IPS-20b (cell line): ENCODE data around the gene C4orf17.
"Not testable (repeated sequence)": the region's sequence is repeated elsewhere in the genome, so short reads cannot be mapped to it uniquely, and the experiment has no call there.

Experiments
- H3K27ac ChIP-seq: one replicate; pipeline ENCODE4 v1.5.1; 2013; ENCODE audit warnings: low read length
- H3K27me3 ChIP-seq: 2 replicates; pipeline ENCODE4 v1.6.1; 2013; ENCODE audit warnings: mild to moderate bottlenecking, low read length, inconsistent platforms; ENCODE audit not compliant: insufficient read depth
- H3K36me3 ChIP-seq: 2 replicates; pipeline ENCODE4 v1.6.1; 2013; ENCODE audit warnings: low read depth, mild to moderate bottlenecking, inconsistent platforms, low read length, moderate library complexity; ENCODE audit not compliant: insufficient read depth
- H3K4me1 ChIP-seq: 2 replicates; pipeline ENCODE4 v1.6.1; 2013; ENCODE audit warnings: mild to moderate bottlenecking, control low read depth, inconsistent platforms, low read length, moderate library complexity; ENCODE audit not compliant: insufficient read depth
- H3K4me3 ChIP-seq: 2 replicates; pipeline ENCODE4 v1.5.1; 2013; ENCODE audit warnings: mild to moderate bottlenecking, low read length, inconsistent platforms
- H3K9ac ChIP-seq: 2 replicates; pipeline ENCODE4 v1.6.1; 2013; ENCODE audit warnings: low read depth, mild to moderate bottlenecking, inconsistent platforms, low read length, moderate library complexity
- H3K9me3 ChIP-seq: 2 replicates; pipeline ENCODE4 v1.6.1; 2013; ENCODE audit warnings: mild to moderate bottlenecking, low read depth, low read length, inconsistent platforms; ENCODE audit not compliant: insufficient read depth

C4orf17 gene

DNA sequence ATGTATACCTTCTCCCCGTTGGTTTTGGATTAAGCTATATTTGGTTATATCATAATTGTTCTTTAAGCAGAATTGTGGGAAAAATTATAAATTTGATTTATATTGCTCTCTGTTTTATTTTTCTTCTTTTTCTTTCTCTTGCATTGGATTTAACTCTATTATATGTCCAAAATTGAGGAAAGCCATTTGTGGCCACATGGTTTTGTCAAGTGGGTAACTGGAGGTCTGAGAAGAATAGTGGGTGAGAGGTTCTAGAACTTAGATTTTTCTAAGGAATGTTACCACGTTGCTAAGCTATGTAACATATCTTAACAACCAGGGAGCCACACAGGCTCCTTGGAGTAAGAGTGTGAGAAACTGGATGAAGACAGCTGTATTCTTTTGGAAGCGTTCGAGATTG, at the start of gene C4orf17:
Gene C4orf17 (plus strand): TSS at position 301 of the 400 bp plus-strand sequence. CDS start 2,061 bp downstream, outside the sequence.
- no peak within 1 kb of the TSS for H3K4me3 ChIP-seq
- no peaks in the 10 kb centered on the region for H3K4me1 ChIP-seq
- no peak within 1 kb of the TSS for H3K27ac ChIP-seq
- H3K36me3 ChIP-seq = no peaks in the 10 kb centered on the region
- no peak within 1 kb of the TSS for H3K9ac ChIP-seq
- H3K9me3 ChIP-seq = no peaks in the 10 kb centered on the region
- H3K27me3 ChIP-seq = no peaks in the 10 kb centered on the region

GRCh38 chr4:99461623-99462401, 49.0 kb upstream of the C4orf17 start:
- no peak overlapping the region for H3K9ac ChIP-seq

DNA sequence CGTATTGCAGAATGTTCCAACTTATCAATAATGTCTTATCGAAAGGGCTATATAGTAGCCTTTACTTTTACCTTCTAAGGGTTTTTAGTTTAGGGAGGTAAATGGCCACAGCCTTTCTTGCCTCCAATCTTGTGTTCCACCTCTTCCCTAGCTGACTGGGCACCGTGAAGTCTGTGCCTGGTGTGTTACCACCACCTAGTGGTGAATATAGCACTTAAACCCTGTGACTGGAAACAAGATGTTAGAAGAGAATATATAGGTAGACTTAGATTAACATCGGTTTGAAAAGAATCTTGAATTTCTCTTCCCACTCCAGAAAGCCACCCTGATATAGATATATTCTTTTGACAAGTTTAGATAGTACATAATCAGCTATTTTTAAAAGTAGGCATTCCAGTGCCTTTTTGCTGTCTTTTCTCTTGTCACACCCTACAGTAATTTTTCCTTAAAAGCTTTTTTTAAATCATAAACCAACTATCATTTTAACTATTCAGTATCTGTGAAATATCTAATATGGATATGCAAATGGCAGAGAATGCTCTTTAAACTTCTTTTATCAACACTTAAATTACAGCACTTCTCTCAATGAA, 47.9 kb upstream of the C4orf17 start:
- Histone ChIP-seq H3K36me3 (no peaks in the 10 kb centered on the region), H3K4me3 (no peak overlapping the region), H3K4me1 (peaks cover 4% of the 10 kb centered on the region), H3K27ac (no peak overlapping the region), H3K27me3 (no peaks in the 10 kb centered on the region), H3K9ac (no peak overlapping the region), H3K9me3 (no peaks in the 10 kb centered on the region)

More at GRCh38 chr4:99461623-99462401, 49.0 kb upstream of the C4orf17 start:
- H3K4me1 ChIP-seq = peaks cover 4% of the 10 kb centered on the region
- no peaks in the 10 kb centered on the region for H3K27me3 ChIP-seq
- H3K36me3 ChIP-seq = no peaks in the 10 kb centered on the region
- H3K4me3 ChIP-seq = no peak overlapping the region
- H3K9me3 ChIP-seq = no peaks in the 10 kb centered on the region
- H3K27ac ChIP-seq = no peak overlapping the region

GRCh38 chr4:99463566-99463965, 47.3 kb upstream of the C4orf17 start:
- Histone ChIP-seq H3K9ac (no peak overlapping the region), H3K9me3 (no peaks in the 10 kb centered on the region), H3K4me1 (peaks cover 4% of the 10 kb centered on the region), H3K27me3 (no peaks in the 10 kb centered on the region), H3K36me3 (no peaks in the 10 kb centered on the region), H3K27ac (no peak overlapping the region), H3K4me3 (no peak overlapping the region)

DNA sequence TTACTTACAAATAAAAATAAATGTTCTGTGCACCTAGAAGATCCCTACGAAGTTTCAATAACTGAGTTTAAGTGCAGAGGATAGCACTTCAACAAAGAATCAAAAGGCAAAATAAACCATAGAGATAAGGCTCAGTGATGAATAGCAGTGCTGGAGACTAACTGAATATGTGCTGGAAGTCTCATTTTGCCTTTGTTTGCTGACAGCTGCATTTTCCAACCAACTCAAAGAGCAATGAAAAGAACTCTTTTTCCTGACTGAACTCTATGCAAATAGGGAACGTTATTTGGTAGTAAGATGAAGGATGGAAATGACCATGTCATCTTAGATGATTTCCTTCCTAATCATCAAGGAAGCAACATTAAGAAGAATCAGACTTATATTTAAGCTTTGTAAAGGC, 42.9 kb upstream of the C4orf17 start:
- H3K9me3 ChIP-seq = no peaks in the 10 kb centered on the region
- no peak overlapping the region for H3K4me3 ChIP-seq
- no peaks in the 10 kb centered on the region for H3K27me3 ChIP-seq
- H3K4me1 ChIP-seq = no peaks in the 10 kb centered on the region
- H3K9ac ChIP-seq = no peak overlapping the region
- H3K27ac ChIP-seq = no peak overlapping the region
- no peaks in the 10 kb centered on the region for H3K36me3 ChIP-seq

DNA sequence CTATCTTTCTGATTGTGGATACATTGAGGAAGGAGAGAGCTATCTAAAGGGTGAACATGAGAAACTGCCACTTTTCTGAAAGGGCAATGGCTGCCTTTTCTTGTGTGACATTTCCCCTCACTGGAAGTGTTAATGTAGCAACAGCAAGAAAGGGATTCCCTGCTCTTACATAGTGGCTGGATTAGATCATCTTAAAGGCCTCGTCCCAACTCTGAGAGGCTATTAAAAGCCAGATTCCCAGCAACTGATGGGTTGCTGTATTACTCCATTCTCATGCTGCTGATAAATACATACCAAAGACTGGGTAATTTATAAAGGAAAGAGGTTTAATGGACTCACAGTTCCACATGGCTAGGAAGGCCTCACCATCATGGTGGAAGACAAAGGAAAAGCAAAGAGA, 41.9 kb upstream of the C4orf17 start:
- Histone ChIP-seq H3K9ac (no peak overlapping the region), H3K9me3 (no peaks in the 10 kb centered on the region), H3K27ac (no peak overlapping the region), H3K4me3 (no peak overlapping the region), H3K27me3 (no peaks in the 10 kb centered on the region), H3K4me1 (no peaks in the 10 kb centered on the region), H3K36me3 (no peaks in the 10 kb centered on the region)

- no peak overlapping the region for H3K27ac ChIP-seq
- no peaks in the 10 kb centered on the region for H3K27me3 ChIP-seq
- H3K9ac ChIP-seq = no peak overlapping the region
- no peak overlapping the region for H3K4me3 ChIP-seq
- no peaks in the 10 kb centered on the region for H3K4me1 ChIP-seq
- H3K9me3 ChIP-seq = no peaks in the 10 kb centered on the region
- no peaks in the 10 kb centered on the region for H3K36me3 ChIP-seq
These were observed 39.5 kb upstream of the C4orf17 start for GRCh38 chr4:99471349-99471748.

- no peaks in the 10 kb centered on the region for H3K27me3 ChIP-seq
- H3K36me3 ChIP-seq = no peaks in the 10 kb centered on the region
- no peak overlapping the region for H3K4me3 ChIP-seq
- no peaks in the 10 kb centered on the region for H3K9me3 ChIP-seq
- H3K9ac ChIP-seq = no peak overlapping the region
- H3K27ac ChIP-seq = no peak overlapping the region
- no peaks in the 10 kb centered on the region for H3K4me1 ChIP-seq
These were observed 38.9 kb upstream of the C4orf17 start for GRCh38 chr4:99471896-99472295.

GRCh38 chr4:99473131-99473530, 37.7 kb upstream of the C4orf17 start:
- Histone ChIP-seq H3K9me3 (no peaks in the 10 kb centered on the region), H3K27ac (no peak overlapping the region), H3K36me3 (no peaks in the 10 kb centered on the region), H3K4me1 (no peaks in the 10 kb centered on the region), H3K9ac (no peak overlapping the region), H3K4me3 (no peak overlapping the region), H3K27me3 (no peaks in the 10 kb centered on the region)

DNA sequence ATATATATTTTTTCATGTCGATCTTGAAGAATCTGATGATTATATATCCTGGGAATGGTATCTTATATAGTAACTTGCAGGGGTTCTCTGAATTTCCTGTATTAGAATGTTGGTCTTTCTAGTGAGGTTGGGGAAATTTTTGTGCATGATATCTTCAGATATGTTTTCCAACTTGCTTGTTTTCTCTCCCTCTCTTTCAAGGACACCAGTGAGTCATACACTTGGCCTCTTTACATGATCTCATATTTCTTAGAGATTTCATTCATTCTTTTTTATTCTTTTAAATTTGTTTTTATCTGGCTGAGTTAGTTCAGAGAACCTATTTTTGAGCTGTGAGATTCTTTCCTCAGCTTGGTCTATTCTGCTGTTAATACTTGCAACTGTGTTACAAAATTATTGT, 27.2 kb upstream of the C4orf17 start:
- H3K9me3 ChIP-seq = peaks cover 35% of the 10 kb centered on the region
- no peaks in the 10 kb centered on the region for H3K36me3 ChIP-seq
- no peak overlapping the region for H3K27ac ChIP-seq
- H3K27me3 ChIP-seq = no peaks in the 10 kb centered on the region
- no peak overlapping the region for H3K4me3 ChIP-seq
- no peak overlapping the region for H3K9ac ChIP-seq
- H3K4me1 ChIP-seq = no peaks in the 10 kb centered on the region

DNA sequence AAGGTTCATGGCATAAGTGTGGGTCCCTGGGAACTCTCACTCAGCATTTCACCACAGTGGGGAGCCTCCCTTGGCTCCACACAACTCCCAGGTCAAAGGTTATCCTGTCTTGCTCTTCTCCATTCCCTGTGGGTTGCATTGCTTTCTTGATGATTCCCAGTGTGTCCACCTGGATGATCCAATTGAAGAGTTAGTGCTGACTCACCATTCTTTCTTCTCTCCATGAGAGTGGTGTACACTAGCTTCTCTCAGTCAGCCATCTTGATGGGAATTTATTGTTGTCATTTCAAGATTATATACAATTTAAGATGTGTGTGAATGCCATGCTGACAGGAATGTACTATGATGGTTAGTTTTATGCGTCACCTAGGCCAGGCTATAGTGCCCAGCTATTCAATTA, 25.6 kb upstream of the C4orf17 start:
- no peaks in the 10 kb centered on the region for H3K36me3 ChIP-seq
- no peak overlapping the region for H3K9ac ChIP-seq
- no peak overlapping the region for H3K4me3 ChIP-seq
- H3K4me1 ChIP-seq = no peaks in the 10 kb centered on the region
- H3K27me3 ChIP-seq = no peaks in the 10 kb centered on the region
- no peak overlapping the region for H3K27ac ChIP-seq
- H3K9me3 ChIP-seq = peaks cover 35% of the 10 kb centered on the region

GRCh38 chr4:99486648-99487047, 24.2 kb upstream of the C4orf17 start:
- not testable (repeated sequence) for H3K36me3 ChIP-seq, H3K27ac ChIP-seq, H3K4me3 ChIP-seq, H3K4me1 ChIP-seq, H3K9ac ChIP-seq, H3K27me3 ChIP-seq
- peaks cover 42% of the 10 kb centered on the region for H3K9me3 ChIP-seq
